Liver (tissue), 9 donors: ENCODE data around the gene METTL15. TPM values are rescaled to one million over a fixed set of nuclear protein-coding genes. Genes with fewer than 3 reads are reported as not detected.

Experiments
- DNase-seq: peaks from one replicate; pipeline ENCODE4 v3.0.0-alpha.2; 2017; ENCODE audit warnings: low spot score
- H3K27ac ChIP-seq, 2 donors: one replicate each; pipeline ENCODE4 v1.7.0; 2013; ENCODE audit warnings: inconsistent platforms in 2 of 2, low read length in 2 of 2, control low read depth in 1 of 2, low read depth in 1 of 2, mild to moderate bottlenecking in 1 of 2
- H3K27me3 ChIP-seq, 4 donors: one replicate each; pipeline versions ENCODE4 v1.6.1 to v1.7.0; 2013; ENCODE audit warnings: low read length in 3 of 4, inconsistent platforms in 1 of 4, mild to moderate bottlenecking in 1 of 4, moderate library complexity in 1 of 4; ENCODE audit not compliant: control insufficient read depth in 4 of 4, insufficient read depth in 4 of 4
- H3K36me3 ChIP-seq, 4 donors: one replicate each; pipeline versions ENCODE4 v1.6.1 to v1.7.0; 2013; ENCODE audit warnings: low read length in 3 of 4, mild to moderate bottlenecking in 3 of 4, low read depth in 1 of 4, moderate library complexity in 1 of 4; ENCODE audit not compliant: control insufficient read depth in 4 of 4, insufficient read depth in 3 of 4
- H3K4me1 ChIP-seq, 4 donors: one replicate each; pipeline versions ENCODE4 v1.6.1 to v1.7.0; 2013; ENCODE audit warnings: low read length in 3 of 4, mild to moderate bottlenecking in 3 of 4, moderate library complexity in 1 of 4; ENCODE audit not compliant: control insufficient read depth in 4 of 4, insufficient read depth in 4 of 4
- H3K4me3 ChIP-seq, 3 donors: one replicate each; pipeline versions ENCODE4 v1.6.1 to v1.7.0; 2013; ENCODE audit warnings: low read length in 3 of 3, control low read depth in 1 of 3, low read depth in 1 of 3, mild to moderate bottlenecking in 1 of 3
- H3K9ac ChIP-seq, 2 donors: one replicate each; pipeline ENCODE4 v1.7.0; 2013; ENCODE audit warnings: low read length in 2 of 2, mild to moderate bottlenecking in 2 of 2, moderate library complexity in 2 of 2, control low read depth in 1 of 2, low read depth in 1 of 2
- H3K9me3 ChIP-seq, 4 donors: one replicate each; pipeline versions ENCODE4 v1.6.1 to v1.7.0; 2013; ENCODE audit warnings: low read length in 3 of 4; ENCODE audit not compliant: control insufficient read depth in 4 of 4
- EGR1 ChIP-seq, 2 donors: IDR thresholded peaks; 2 replicates each; pipeline ENCODE4 v1.6.1; 2016 to 2018; ENCODE audit warnings: antibody characterized with exemption in 2 of 2, low read depth in 2 of 2
- FOXA1 ChIP-seq: IDR thresholded peaks from 2 replicates; pipeline ENCODE4 v1.6.1; 2016; ENCODE audit warnings: antibody characterized with exemption
- FOXA2 ChIP-seq: IDR thresholded peaks from 2 replicates; pipeline ENCODE4 v1.6.1; 2016; ENCODE audit warnings: antibody characterized with exemption
- GABPA ChIP-seq, 2 donors: IDR thresholded peaks in 1 of 2; conservative IDR thresholded peaks in 1 of 2; 2 replicates each; pipeline ENCODE4 v1.6.1; 2016; ENCODE audit warnings: antibody characterized with exemption in 2 of 2, mild to moderate bottlenecking in 1 of 2, moderate library complexity in 1 of 2
- HNF4A ChIP-seq, 2 donors: conservative IDR thresholded peaks; 2 replicates each; pipeline ENCODE4 v1.6.1; 2016; ENCODE audit warnings: antibody characterized with exemption in 2 of 2, mild to moderate bottlenecking in 2 of 2
- HNF4G ChIP-seq: IDR thresholded peaks from 2 replicates; pipeline ENCODE4 v1.6.1; 2016; ENCODE audit warnings: antibody characterized with exemption
- JUND ChIP-seq, 2 donors: IDR thresholded peaks; 2 replicates each; pipeline ENCODE4 v1.6.1; 2016; ENCODE audit warnings: antibody characterized with exemption in 2 of 2
- NR2F2 ChIP-seq: IDR thresholded peaks from 2 replicates; pipeline ENCODE4 v1.6.1; 2016; ENCODE audit warnings: antibody characterized with exemption
- RAD21 ChIP-seq, 2 donors: IDR thresholded peaks; 2 replicates each; pipeline ENCODE4 v1.6.1; 2016; ENCODE audit warnings: antibody characterized with exemption in 2 of 2, mild to moderate bottlenecking in 2 of 2
- RXRA ChIP-seq, 2 donors: IDR thresholded peaks; 2 replicates each; pipeline ENCODE4 v1.6.1; 2017 to 2018; ENCODE audit warnings: antibody characterized with exemption in 2 of 2, mild to moderate bottlenecking in 1 of 2
- SP1 ChIP-seq: IDR thresholded peaks from 2 replicates; pipeline ENCODE4 v1.6.1; 2018; ENCODE audit warnings: antibody characterized with exemption, mild to moderate bottlenecking
- TAF1 ChIP-seq: conservative IDR thresholded peaks from 2 replicates; pipeline ENCODE4 v1.6.1; 2016; ENCODE audit warnings: antibody characterized with exemption, mild to moderate bottlenecking
- YY1 ChIP-seq: IDR thresholded peaks from 2 replicates; pipeline ENCODE4 v1.6.1; 2016; ENCODE audit warnings: antibody characterized with exemption, mild to moderate bottlenecking
- WGBS: extraction: QIAGEN DNeasy Blood & Tissue Kit; methylation state at CpG from one replicate; pipeline ENCODE4 v1.1.7; 2013; 5-methylcytosine and 5-hydroxymethylcytosine counted together
- polyA plus RNA-seq, 2 donors: library from polyadenylated mRNA; stranded (reverse) in 1 of 2; unstranded in 1 of 2; fragments of 200-250 nt in 1 of 2; fragments of >200 nt in 1 of 2; fragmentation: Nextera tagmentation in 1 of 2; extraction: Ambion mirVana in 1 of 2; gene quantifications; one replicate each; pipeline versions ENCODE4 v1.2.1 to v1.2.3, GENCODE V29; 2013 to 2015
- total RNA-seq, 2 donors: library from RNA; depleted of rRNA; stranded (reverse); fragments of >200 nt; gene quantifications; one replicate each; pipeline ENCODE4 v1.2.3, GENCODE V29; 2014
- TF ChIP-seq, protein P1 (sequence below): IDR thresholded peaks from 2 replicates; pipeline ENCODE4 v1.6.1; 2016; ENCODE audit warnings: antibody characterized with exemption, mild to moderate bottlenecking
- TF ChIP-seq, protein P2 (sequence below): IDR thresholded peaks from 2 replicates; pipeline ENCODE4 v1.6.1; 2016; ENCODE audit warnings: antibody characterized with exemption
- TF ChIP-seq, protein P3 (sequence below): fragments of 150-350 bp; IDR thresholded peaks from 2 replicates; pipeline ENCODE4 v1.5.1; 2017; ENCODE audit warnings: improper control_type of control experiment, low read depth, low read length; ENCODE audit not compliant: missing input control
- TF ChIP-seq, protein P4 (sequence below): IDR thresholded peaks from 2 replicates; pipeline ENCODE4 v1.6.1; 2016; ENCODE audit warnings: antibody characterized with exemption
- donor health status: healthy.
- donor health status: healthy.
- donor health status: healthy.
- donor health status: healthy.
- donor health status: healthy.

METTL15 gene
- total and polyA plus RNA-seq, 4 donors = 4.1 to 11.5 (median 8.1) TPM

DNA sequence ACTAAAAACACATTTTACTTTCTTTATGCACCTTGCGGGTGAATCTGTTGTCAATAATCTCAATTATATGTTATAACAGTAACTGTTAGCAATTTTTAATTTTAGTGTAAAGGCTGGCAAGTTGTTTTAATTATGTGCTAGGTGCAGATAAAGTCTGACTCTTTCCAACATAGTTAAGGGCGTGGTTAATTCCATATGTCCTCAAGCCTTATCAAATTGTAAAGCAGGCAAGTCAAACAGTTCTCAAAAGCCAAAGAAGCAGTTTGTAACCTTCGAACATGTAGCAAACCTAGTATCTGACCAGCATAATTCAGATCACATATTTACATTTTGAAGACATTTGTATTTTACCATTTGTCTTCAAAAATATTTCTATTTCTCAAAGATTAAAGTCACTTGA is 29.2 kb downstream of the METTL15 start (continued):
- TF ChIP-seq FOXA1 = no peak
- TF ChIP-seq RXRA (IDR thresholded peaks at IDR 0.05) = no peak
- TF ChIP-seq YY1 = no peak
- no peak for TF ChIP-seq JUND (IDR thresholded peaks at IDR 0.05)
- no peak for TF ChIP-seq SP1

DNA sequence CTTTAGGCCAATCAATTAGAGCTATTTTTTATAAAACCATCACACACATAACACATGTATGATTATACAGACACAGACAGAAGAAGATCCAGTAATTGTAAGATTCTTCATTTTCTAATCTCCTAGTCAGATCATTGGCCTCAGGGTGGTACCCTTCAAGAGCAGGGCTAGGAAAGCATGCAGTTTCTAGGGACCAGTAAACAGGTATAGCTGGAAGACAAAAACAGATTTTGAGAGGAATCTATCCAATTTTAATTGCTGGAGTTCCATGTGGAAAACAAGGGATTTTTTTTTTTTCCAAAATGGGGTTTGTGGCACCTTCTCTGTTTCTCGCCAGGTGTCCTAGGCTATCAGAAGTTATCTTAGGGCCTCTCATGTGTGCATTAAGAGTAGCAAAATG is 29.6 kb downstream of the METTL15 start:
- Histone ChIP-seq H3K4me3 (no peak overlapping the region), H3K27ac (no peak overlapping the region), H3K36me3 (peaks cover 0 to 3% (median under 1%) of the 10 kb centered on the region in 4 donors), H3K9me3 (peaks cover 3 to 6% (median 4%) of the 10 kb centered on the region in 4 donors), H3K27me3 (no peaks in the 10 kb centered on the region), H3K9ac (no peak overlapping the region), H3K4me1 (no peaks in the 10 kb centered on the region)
- 98% methylated on average over 1 of the region's 1 CpG for WGBS
- DNase-seq = no peak
- TF ChIP-seq, protein P1, sequence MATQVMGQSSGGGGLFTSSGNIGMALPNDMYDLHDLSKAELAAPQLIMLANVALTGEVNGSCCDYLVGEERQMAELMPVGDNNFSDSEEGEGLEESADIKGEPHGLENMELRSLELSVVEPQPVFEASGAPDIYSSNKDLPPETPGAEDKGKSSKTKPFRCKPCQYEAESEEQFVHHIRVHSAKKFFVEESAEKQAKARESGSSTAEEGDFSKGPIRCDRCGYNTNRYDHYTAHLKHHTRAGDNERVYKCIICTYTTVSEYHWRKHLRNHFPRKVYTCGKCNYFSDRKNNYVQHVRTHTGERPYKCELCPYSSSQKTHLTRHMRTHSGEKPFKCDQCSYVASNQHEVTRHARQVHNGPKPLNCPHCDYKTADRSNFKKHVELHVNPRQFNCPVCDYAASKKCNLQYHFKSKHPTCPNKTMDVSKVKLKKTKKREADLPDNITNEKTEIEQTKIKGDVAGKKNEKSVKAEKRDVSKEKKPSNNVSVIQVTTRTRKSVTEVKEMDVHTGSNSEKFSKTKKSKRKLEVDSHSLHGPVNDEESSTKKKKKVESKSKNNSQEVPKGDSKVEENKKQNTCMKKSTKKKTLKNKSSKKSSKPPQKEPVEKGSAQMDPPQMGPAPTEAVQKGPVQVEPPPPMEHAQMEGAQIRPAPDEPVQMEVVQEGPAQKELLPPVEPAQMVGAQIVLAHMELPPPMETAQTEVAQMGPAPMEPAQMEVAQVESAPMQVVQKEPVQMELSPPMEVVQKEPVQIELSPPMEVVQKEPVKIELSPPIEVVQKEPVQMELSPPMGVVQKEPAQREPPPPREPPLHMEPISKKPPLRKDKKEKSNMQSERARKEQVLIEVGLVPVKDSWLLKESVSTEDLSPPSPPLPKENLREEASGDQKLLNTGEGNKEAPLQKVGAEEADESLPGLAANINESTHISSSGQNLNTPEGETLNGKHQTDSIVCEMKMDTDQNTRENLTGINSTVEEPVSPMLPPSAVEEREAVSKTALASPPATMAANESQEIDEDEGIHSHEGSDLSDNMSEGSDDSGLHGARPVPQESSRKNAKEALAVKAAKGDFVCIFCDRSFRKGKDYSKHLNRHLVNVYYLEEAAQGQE = no peak
- TF ChIP-seq FOXA1 = no peak
- no peak for TF ChIP-seq RAD21 (IDR thresholded peaks at IDR 0.05)
- TF ChIP-seq SP1 = no peak
- TF ChIP-seq HNF4G = no peak

DNA sequence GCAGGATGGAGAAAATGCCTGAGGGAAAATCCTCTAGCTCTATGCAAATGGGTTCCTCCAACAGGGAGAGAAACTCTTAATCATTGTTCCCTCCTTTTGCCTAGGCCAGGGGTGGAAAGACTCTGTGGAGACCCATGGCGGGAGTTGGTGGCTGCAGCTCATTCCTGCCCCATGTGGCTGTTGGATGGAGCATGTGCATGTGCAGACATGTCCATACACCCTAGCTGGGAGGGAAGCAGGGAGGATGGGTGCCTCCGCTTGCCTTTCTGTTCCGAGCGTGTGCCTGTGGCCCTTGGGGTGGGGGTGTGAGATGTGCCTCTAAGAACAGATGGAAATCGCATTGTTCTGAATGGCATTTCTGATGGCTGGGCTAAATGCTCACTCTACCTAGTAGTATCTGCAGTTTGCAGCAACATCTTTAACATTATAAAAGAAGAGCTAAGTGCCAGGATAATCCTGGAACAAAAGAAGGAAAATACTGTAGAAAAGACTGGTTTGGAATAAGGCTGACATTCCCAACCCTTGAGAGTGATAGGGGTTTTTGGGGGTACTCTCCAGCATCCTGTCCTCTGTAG is 31.7 kb downstream of the METTL15 start:
- H3K4me1 ChIP-seq = no peaks in the 10 kb centered on the region
- DNase-seq = no peak
- H3K27ac ChIP-seq = no peak overlapping the region
- TF ChIP-seq, protein P2, sequence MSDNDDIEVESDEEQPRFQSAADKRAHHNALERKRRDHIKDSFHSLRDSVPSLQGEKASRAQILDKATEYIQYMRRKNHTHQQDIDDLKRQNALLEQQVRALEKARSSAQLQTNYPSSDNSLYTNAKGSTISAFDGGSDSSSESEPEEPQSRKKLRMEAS = no peak
- TF ChIP-seq YY1 (no peak), NR2F2 (no peak), FOXA1 (no peak), JUND (IDR thresholded peaks at IDR 0.05) (no peak), RXRA (IDR thresholded peaks at IDR 0.05) (no peak), HNF4G (no peak), TAF1 (no peak), GABPA (IDR thresholded peaks at IDR 0.05 in 1 of 2, conservative IDR thresholded peaks at IDR 0.05 in 1 of 2) (no peak), FOXA2 (no peak), HNF4A (conservative IDR thresholded peaks at IDR 0.05) (no peak), EGR1 (IDR thresholded peaks at IDR 0.05; ENCODE audit: low read depth in 2 of 2) (no peak), RAD21 (IDR thresholded peaks at IDR 0.05) (no peak)
- TF ChIP-seq, protein P1 = no peak
- TF ChIP-seq, protein P3, sequence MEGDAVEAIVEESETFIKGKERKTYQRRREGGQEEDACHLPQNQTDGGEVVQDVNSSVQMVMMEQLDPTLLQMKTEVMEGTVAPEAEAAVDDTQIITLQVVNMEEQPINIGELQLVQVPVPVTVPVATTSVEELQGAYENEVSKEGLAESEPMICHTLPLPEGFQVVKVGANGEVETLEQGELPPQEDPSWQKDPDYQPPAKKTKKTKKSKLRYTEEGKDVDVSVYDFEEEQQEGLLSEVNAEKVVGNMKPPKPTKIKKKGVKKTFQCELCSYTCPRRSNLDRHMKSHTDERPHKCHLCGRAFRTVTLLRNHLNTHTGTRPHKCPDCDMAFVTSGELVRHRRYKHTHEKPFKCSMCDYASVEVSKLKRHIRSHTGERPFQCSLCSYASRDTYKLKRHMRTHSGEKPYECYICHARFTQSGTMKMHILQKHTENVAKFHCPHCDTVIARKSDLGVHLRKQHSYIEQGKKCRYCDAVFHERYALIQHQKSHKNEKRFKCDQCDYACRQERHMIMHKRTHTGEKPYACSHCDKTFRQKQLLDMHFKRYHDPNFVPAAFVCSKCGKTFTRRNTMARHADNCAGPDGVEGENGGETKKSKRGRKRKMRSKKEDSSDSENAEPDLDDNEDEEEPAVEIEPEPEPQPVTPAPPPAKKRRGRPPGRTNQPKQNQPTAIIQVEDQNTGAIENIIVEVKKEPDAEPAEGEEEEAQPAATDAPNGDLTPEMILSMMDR = no peak
- TF ChIP-seq, protein P4, sequence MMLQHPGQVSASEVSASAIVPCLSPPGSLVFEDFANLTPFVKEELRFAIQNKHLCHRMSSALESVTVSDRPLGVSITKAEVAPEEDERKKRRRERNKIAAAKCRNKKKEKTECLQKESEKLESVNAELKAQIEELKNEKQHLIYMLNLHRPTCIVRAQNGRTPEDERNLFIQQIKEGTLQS = no peak
- peaks cover 0 to 3% (median 2%) of the 10 kb centered on the region in 4 donors for H3K36me3 ChIP-seq
- no peak overlapping the region for H3K4me3 ChIP-seq
- 98% methylated on average over 5 of the region's 5 CpGs for WGBS
- peaks cover 3 to 6% (median 4%) of the 10 kb centered on the region in 4 donors for H3K9me3 ChIP-seq
- no peaks in the 10 kb centered on the region for H3K27me3 ChIP-seq
- no peak overlapping the region for H3K9ac ChIP-seq
